Measurements from ENCODE around the gene DDX47.

GRCh38 chr12:12784911-12785814 lies 28.0 kb upstream of the DDX47 start, which contains the start of gene APOLD1:
- no peak for TF ChIP-seq EZH2 (IDR thresholded peaks at IDR 0.05; ENCODE audit: low read depth)
- TF ChIP-seq CTCF (conservative IDR thresholded peaks at IDR 0.05) = no peak
